Esophagus squamous epithelium (tissue), 4 donors: ENCODE results near the gene CECR2.

Experiments
- CTCF ChIP-seq, 6 experiments: fragments of 450-650 bp in 4 of 6; fragments of 200-600 bp in 2 of 6; sonication (generic) in 2 of 6; IDR thresholded peaks; one replicate each; pipeline ENCODE4 v1.5.1; 2016 to 2019; ENCODE audit warnings: antibody characterized with exemption in 6 of 6, mild to moderate bottlenecking in 4 of 6, moderate library complexity in 4 of 6
- POLR2A ChIP-seq, 4 donors: fragments of 450-650 bp; IDR thresholded peaks; one replicate each; pipeline ENCODE4 v1.6.1; 2017; ENCODE audit warnings: antibody characterized with exemption in 4 of 4, mild to moderate bottlenecking in 4 of 4, moderate library complexity in 3 of 4

GRCh38 chr22:17491090-17491640, 121.9 kb downstream of the CECR2 start:
- TF ChIP-seq CTCF (IDR thresholded peaks at IDR 0.05) (no peak), POLR2A (IDR thresholded peaks at IDR 0.05) (no peak)
